IPS DF 6.9 (cell line): ENCODE results near the gene OR6V1.

Source experiments
- DNase-seq: peaks from one replicate; pipeline ENCODE4 v3.0.0-alpha.2; 2013; ENCODE audit warnings: low read depth, low spot score
- H3K27ac ChIP-seq: one replicate; pipeline ENCODE4 v1.5.1; 2013; ENCODE audit warnings: low read length, control low read depth
- H3K27me3 ChIP-seq: 2 replicates; pipeline ENCODE4 v1.6.1; 2013; ENCODE audit warnings: mild to moderate bottlenecking, low read length; ENCODE audit not compliant: control insufficient read depth, insufficient read depth
- H3K36me3 ChIP-seq: 2 replicates; pipeline ENCODE4 v1.6.1; 2013; ENCODE audit warnings: low read length; ENCODE audit not compliant: control insufficient read depth, insufficient read depth
- H3K4me1 ChIP-seq: 2 replicates; pipeline ENCODE4 v1.6.1; 2013; ENCODE audit warnings: low read length; ENCODE audit not compliant: control insufficient read depth, insufficient read depth
- H3K4me3 ChIP-seq: 2 replicates; pipeline ENCODE4 v1.5.1; 2013; ENCODE audit warnings: mild to moderate bottlenecking, low read length
- H3K9me3 ChIP-seq: 2 replicates; pipeline ENCODE4 v1.6.1; 2013; ENCODE audit warnings: low read length, inconsistent platforms; ENCODE audit not compliant: control insufficient read depth, insufficient read depth
- WGBS: extraction: QIAGEN DNeasy Blood & Tissue Kit; methylation state at CpG from one replicate; pipeline ENCODE4 v1.1.7; 2013; ENCODE audit warnings: mixed read lengths, missing lambda C conversion rate; ENCODE audit not compliant: insufficient read length, insufficient coverage; 5-methylcytosine and 5-hydroxymethylcytosine counted together

The OR6V1 gene

DNA sequence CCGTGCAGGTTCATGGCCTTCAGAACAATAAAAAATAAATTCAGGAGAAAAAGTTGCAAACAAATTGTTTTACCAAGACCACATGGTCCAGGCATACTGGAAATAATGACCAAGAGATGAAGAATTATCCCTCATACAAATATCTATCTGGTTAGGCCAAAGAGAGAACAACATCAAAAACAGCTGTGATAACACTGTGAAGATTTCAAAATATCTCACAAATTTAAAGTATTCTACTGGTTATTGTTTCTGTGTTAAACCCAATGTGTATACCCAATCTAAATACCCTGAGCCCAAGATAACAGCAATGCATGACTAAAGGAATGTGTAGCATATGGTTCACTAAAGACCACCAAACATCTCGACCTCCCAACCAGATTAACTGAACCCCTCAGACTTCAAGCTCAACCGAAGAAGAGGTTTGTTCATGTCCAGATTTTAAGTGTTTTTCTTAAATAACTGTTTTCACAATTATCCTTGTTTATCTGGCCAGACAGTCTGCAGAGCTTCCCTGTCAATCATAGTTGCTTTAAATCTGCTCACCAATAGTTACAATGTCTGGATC is 36.1 kb upstream of the OR6V1 start:
- H3K9me3 ChIP-seq = no peaks in the 10 kb centered on the region
- no peak for DNase-seq
- H3K36me3 ChIP-seq = no peaks in the 10 kb centered on the region
- H3K4me1 ChIP-seq = no peaks in the 10 kb centered on the region
- H3K4me3 ChIP-seq = no peak overlapping the region
- no peaks in the 10 kb centered on the region for H3K27me3 ChIP-seq
- no CpG with 5 or more reads among the region's 3 CpGs for WGBS
- no peak overlapping the region for H3K27ac ChIP-seq

DNA sequence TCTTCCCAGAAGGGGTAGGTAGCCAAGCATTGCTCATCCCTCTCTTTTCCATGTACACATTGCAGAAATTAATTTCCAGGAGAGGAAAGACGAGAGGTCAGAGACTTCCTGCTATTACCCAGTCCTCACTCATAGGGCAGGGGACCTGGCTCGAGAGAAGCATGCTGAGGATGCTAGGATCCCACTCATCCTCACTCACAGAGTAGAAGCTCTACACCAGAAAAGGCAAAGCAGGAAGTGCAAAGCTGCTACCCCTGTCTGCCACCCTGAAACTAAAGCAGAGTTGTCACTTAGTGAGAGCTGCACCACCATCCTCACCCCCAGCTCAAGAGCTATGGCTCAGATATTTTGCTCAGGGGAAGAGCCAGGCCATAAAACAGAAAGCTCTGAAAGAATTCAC is 35.1 kb upstream of the OR6V1 start:
- no peak overlapping the region for H3K4me3 ChIP-seq
- no peaks in the 10 kb centered on the region for H3K4me1 ChIP-seq
- no peaks in the 10 kb centered on the region for H3K36me3 ChIP-seq
- H3K9me3 ChIP-seq = no peaks in the 10 kb centered on the region
- WGBS = no CpG with 5 or more reads among the region's 2 CpGs
- H3K27ac ChIP-seq = no peak overlapping the region
- H3K27me3 ChIP-seq = no peaks in the 10 kb centered on the region
- DNase-seq = no peak

DNA sequence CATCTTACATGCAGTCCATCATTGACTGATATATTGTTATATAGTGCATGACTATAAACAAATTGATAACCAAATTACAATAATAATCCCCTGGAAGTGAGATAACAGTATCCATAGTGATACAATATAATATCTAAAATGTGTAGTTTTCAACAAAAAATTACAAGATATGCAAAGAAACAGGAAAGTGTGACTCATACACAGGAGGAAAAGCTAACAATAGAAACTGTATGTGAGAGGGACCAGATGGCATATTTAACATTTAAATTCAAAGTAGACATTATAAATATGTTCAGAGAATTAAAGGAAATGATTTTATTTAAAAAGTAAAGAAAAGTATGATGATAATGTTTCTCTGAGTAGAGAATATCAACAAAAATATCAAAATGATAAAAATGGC is 33.2 kb upstream of the OR6V1 start:
- Histone ChIP-seq H3K9me3 (no peaks in the 10 kb centered on the region), H3K27ac (no peak overlapping the region), H3K4me1 (no peaks in the 10 kb centered on the region), H3K36me3 (no peaks in the 10 kb centered on the region), H3K4me3 (no peak overlapping the region), H3K27me3 (no peaks in the 10 kb centered on the region)
- DNase-seq = no peak

DNA sequence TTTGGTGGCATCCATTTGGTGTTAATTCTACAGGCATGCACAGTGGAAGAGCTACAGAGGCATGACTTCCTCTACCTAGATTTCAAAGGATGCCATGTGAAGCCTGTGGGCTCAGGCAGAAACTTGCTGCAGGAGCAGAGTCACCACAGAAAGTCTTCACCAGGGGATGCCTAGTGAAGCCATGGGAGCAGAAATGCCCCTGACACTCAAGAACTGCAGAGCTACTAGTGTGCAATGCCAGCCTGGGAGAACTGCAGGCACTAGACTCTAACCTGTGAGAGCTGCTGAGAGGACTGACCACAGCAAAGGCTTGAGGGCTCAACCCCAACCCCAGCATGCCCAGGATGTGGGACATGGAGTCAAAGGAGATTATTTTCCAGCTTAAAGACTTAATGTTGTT is 29.1 kb upstream of the OR6V1 start:
- Histone ChIP-seq H3K4me3 (no peak overlapping the region), H3K27ac (no peak overlapping the region), H3K9me3 (no peaks in the 10 kb centered on the region), H3K4me1 (no peaks in the 10 kb centered on the region), H3K27me3 (no peaks in the 10 kb centered on the region), H3K36me3 (no peaks in the 10 kb centered on the region)
- no peak for DNase-seq

DNA sequence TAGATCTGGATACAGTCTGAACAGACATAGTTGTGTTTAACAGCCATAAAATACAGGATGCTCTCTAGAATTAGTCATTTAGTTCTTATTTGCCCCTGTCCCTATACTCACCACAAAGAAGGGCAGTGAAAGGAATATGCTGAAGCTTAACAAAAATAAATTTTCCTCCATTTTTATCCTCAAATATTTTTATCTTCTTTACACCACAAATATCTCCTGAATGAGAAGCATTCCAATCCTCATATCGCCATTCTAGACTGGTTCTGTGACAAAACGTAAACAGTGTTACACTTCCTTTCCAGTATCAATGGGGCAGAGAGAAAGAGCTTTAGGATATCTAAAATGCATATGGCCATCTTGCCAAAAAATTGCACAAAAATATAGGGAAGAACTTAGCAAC is 26.8 kb upstream of the OR6V1 start:
- DNase-seq = no peak
- H3K4me1 ChIP-seq = no peaks in the 10 kb centered on the region
- no peak overlapping the region for H3K27ac ChIP-seq
- H3K27me3 ChIP-seq = no peaks in the 10 kb centered on the region
- 100% methylated on average over 1 of the region's 2 CpGs for WGBS
- no peak overlapping the region for H3K4me3 ChIP-seq
- no peaks in the 10 kb centered on the region for H3K36me3 ChIP-seq
- no peaks in the 10 kb centered on the region for H3K9me3 ChIP-seq

DNA sequence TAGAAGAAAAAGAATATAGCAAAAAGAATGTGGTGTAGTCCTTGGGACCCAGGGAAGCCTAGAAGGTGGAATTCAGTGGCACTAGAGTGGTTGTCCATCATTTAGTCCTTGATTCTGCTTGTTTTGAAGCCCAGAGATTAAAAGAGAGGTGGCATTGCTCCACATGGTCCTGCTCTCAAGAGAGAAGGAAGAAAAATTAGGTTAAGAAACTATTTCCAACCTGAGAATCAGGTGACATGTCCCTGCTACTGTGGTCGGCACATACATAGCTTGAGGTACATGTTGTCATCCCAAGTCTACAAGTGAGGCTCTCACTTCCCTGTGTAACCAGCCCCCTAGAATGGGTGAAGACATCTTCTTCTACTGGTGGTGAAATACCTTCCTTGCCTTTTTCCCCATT is 25.1 kb upstream of the OR6V1 start, which contains the start of gene OR9A2:
OR9A2 (minus strand) TSS at position 101 of the 400 bp plus-strand sequence; CDS start at position 101, 0 bp downstream.
- H3K9me3 ChIP-seq = no peaks in the 10 kb centered on the region
- H3K4me3 ChIP-seq = no peak within 1 kb of the TSS
- H3K4me1 ChIP-seq = no peaks in the 10 kb centered on the region
- no peaks in the 10 kb centered on the region for H3K36me3 ChIP-seq
- no peak for DNase-seq
- WGBS = no CpG with 5 or more reads among the region's 1 CpG
- no peaks in the 10 kb centered on the region for H3K27me3 ChIP-seq
- H3K27ac ChIP-seq = no peak within 1 kb of the TSS

DNA sequence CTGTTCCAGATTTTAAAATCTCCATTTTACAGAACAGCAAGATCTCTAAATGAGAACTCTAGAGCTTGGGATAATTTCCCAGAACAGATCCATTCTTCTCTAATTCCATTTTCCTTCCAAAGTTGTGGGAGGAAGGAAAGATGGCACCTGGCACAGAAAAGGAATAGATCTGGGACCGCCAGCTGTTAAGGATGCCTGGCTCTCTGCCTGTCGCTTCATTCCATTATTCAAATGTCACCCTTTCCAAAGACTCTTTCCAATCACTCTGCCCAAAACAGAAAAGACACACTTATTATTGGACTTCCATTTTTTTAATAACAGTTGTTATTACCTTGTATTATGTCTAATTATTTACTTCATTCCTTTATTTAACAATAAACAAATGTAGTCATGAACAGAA is 24.5 kb upstream of the OR6V1 start:
- DNase-seq = no peak
- no CpG with 5 or more reads among the region's 2 CpGs for WGBS
- Histone ChIP-seq H3K4me3 (no peak overlapping the region), H3K9me3 (no peaks in the 10 kb centered on the region), H3K4me1 (no peaks in the 10 kb centered on the region), H3K27ac (no peak overlapping the region), H3K36me3 (no peaks in the 10 kb centered on the region), H3K27me3 (no peaks in the 10 kb centered on the region)

DNA sequence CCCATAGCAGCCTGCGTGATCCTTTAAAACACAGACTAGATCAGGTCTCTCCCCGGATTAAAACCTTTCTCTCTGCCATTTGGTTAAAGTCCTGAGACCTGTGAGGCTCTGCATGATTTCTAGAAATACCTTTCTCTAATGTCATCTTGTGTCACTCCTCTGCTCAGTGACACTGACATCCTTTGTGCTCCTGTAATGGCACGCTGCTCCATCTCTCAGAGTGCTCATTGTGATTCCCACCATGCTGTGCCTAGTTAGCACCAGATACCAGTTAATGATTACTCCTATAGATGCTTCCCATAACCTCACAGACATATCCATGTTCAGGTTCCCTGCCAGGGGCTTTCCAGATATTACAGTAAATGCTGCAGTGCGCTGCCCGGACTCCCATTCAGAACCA is 13.5 kb upstream of the OR6V1 start:
- H3K27me3 ChIP-seq = no peaks in the 10 kb centered on the region
- WGBS = no CpG with 5 or more reads among the region's 5 CpGs
- no peak overlapping the region for H3K4me3 ChIP-seq
- DNase-seq = no peak
- H3K9me3 ChIP-seq = no peaks in the 10 kb centered on the region
- H3K27ac ChIP-seq = no peak overlapping the region
- no peaks in the 10 kb centered on the region for H3K36me3 ChIP-seq
- no peaks in the 10 kb centered on the region for H3K4me1 ChIP-seq

DNA sequence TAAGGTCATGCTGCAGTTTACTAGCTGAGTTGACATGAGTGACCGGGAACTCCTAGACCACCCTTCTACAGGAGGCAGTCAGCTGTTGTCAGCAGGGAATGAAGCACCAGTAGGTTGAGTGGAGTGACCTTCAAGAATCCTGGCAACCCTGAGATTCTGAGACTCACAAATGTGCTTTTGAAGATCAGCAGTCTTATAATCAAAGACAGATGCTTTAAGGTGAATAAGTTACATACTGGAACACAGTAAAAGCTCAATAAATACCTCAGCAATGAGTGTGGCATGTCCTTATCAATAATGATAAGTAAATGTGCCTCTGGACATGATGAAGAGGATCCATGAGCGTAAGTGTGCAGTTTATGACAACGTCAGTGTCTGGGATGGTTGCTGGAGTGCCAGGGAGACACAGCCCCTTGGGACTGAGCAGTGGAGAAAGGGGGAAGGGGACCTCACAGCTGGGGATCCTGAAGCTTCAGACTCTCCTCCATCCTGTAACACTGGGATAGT is 11.9 kb upstream of the OR6V1 start:
- Histone ChIP-seq H3K27ac (no peak overlapping the region), H3K4me1 (no peaks in the 10 kb centered on the region), H3K9me3 (no peaks in the 10 kb centered on the region), H3K27me3 (no peaks in the 10 kb centered on the region), H3K36me3 (no peaks in the 10 kb centered on the region), H3K4me3 (no peak overlapping the region)
- DNase-seq = no peak
- no CpG with 5 or more reads among the region's 3 CpGs for WGBS

DNA sequence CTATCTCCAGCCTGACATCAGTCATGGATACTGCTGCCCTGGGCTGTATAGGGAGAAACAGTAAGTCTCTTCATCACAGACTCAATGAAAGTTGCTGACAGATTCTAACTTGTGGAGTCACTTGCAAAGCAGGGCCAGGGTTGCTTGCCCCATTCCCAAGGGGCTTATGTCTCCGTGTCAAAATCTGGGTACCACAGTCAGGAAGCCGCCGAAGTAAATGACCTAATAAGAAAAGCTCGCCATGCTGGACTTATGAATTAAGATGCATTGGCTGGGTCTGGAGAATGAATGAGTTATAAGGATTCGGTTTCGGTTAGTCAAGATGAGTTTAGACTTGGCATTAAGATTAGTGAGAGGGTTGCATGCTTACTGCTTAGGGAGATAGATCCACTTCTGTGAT is 10.8 kb upstream of the OR6V1 start:
- H3K27me3 ChIP-seq = no peaks in the 10 kb centered on the region
- H3K4me3 ChIP-seq = no peak overlapping the region
- no peaks in the 10 kb centered on the region for H3K4me1 ChIP-seq
- no peaks in the 10 kb centered on the region for H3K9me3 ChIP-seq
- WGBS = 100% methylated on average over 2 of the region's 6 CpGs
- no peak overlapping the region for H3K27ac ChIP-seq
- no peak for DNase-seq
- no peaks in the 10 kb centered on the region for H3K36me3 ChIP-seq

DNA sequence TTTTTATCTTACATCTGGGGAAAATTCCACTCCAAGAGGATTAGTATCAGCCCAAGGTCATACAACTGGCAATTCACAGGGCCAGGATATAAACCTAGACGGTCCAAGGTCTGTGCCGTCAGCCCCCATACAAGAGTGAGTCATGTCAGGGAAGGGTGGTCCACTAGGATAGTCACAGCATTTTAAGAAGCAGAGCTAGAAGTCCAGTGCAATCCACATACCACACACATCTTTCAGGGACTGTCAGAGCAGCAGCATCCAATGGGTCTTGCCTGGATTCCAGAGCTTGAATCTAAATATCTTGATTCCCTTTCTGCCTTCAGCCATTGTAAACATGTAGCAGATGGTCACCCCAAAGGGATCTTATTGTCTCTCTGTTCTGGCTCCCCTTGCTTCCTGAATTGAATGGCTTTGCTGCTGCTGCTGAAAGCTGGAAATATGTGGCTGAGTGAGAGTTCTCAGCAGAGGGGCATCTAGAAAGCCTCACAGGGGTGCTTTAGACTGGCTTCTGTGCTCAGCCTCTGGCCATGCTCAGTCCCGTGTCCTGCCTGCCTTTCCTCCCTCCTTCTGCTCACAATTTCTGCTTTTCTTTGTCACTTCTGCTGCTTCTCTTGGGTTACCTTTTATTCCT is 9.9 kb upstream of the OR6V1 start:
- no CpG with 5 or more reads among the region's 3 CpGs for WGBS
- H3K4me3 ChIP-seq = no peak overlapping the region
- no peaks in the 10 kb centered on the region for H3K27me3 ChIP-seq
- DNase-seq = no peak
- no peak overlapping the region for H3K27ac ChIP-seq
- no peaks in the 10 kb centered on the region for H3K4me1 ChIP-seq
- no peaks in the 10 kb centered on the region for H3K9me3 ChIP-seq
- no peaks in the 10 kb centered on the region for H3K36me3 ChIP-seq
